Gastrocnemius medialis (tissue), 4 donors: ENCODE data around the gene LAYN. TPM values are rescaled to one million over a fixed set of nuclear protein-coding genes. Genes with fewer than 3 reads are reported as not detected.

Source experiments
- ATAC-seq, 2 donors: fragments of 150-250 bp; one replicate each; pipeline ENCODE4 v1.9.1; 2016
- DNase-seq, 2 donors: peaks; one replicate each; pipeline ENCODE4 v3.0.0-alpha.2; 2019
- H3K27ac ChIP-seq, 4 donors: fragments of 200-600 bp; sonication (generic); 1 replicate in 1 of 4; 2 replicates in 3 of 4; pipeline ENCODE4 v1.5.1; 2016 to 2018; ENCODE audit warnings: mild to moderate bottlenecking in 2 of 4, moderate library complexity in 1 of 4
- H3K27me3 ChIP-seq, 3 donors: fragments of 200-600 bp; sonication (generic) in 2 of 3; 1 replicate in 1 of 3; 2 replicates in 2 of 3; pipeline versions ENCODE4 v1.5.1 to v1.6.0; 2016 to 2019; ENCODE audit warnings: mild to moderate bottlenecking in 1 of 3, moderate library complexity in 1 of 3
- H3K36me3 ChIP-seq, 2 donors: fragments of 200-600 bp; sonication (generic) in 1 of 2; one replicate each; pipeline ENCODE4 v1.5.1; 2017 to 2018
- H3K4me1 ChIP-seq, 2 donors: fragments of 200-600 bp; sonication (generic) in 1 of 2; one replicate each; pipeline ENCODE4 v1.5.1; 2016 to 2017; ENCODE audit warnings: mild to moderate bottlenecking in 2 of 2
- H3K4me3 ChIP-seq, 4 donors: fragments of 200-600 bp; sonication (generic) in 3 of 4; 1 replicate in 1 of 4; 2 replicates in 3 of 4; pipeline ENCODE4 v1.5.1; 2016 to 2019; ENCODE audit warnings: mild to moderate bottlenecking in 2 of 4
- H3K9me3 ChIP-seq, 3 donors: fragments of 200-600 bp; sonication (generic) in 2 of 3; 1 replicate in 1 of 3; 2 replicates in 2 of 3; pipeline ENCODE4 v1.5.1; 2016 to 2019
- CTCF ChIP-seq, 5 experiments: fragments of 450-650 bp in 3 of 5; fragments of 200-600 bp in 2 of 5; sonication (generic) in 2 of 5; IDR thresholded peaks in 4 of 5; conservative IDR thresholded peaks in 1 of 5; 1 replicate in 4 of 5; 2 replicates in 1 of 5; pipeline ENCODE4 v1.5.1; 2016 to 2019; ENCODE audit warnings: antibody characterized with exemption in 5 of 5, mild to moderate bottlenecking in 3 of 5, moderate library complexity in 3 of 5
- POLR2A ChIP-seq, 2 donors: fragments of 450-650 bp; IDR thresholded peaks; one replicate each; pipeline ENCODE4 v1.6.1; 2017; ENCODE audit warnings: antibody characterized with exemption in 2 of 2, mild to moderate bottlenecking in 2 of 2, moderate library complexity in 2 of 2
- in situ Hi-C, 4 donors: fragments of 200-750 bp; cut with MboI; loops; one replicate each; pipeline versions ENCODE4 v1.15.0 to v1.8.0; 2017; ENCODE audit warnings: low sequenced_read_pairs in 4 of 4
- intact Hi-C: fragments of 100-400 bp; cut with DNase I; formaldehyde crosslinking; loops from one replicate; pipeline ENCODE4 v1.15.1; 2023; ENCODE audit warnings: low total_unique reads
- total RNA-seq, 4 donors: library from RNA; depleted of rRNA; stranded (reverse); fragments of >200 nt; gene quantifications; one replicate each; pipeline versions ENCODE4 v1.1.0 to v1.2.3, GENCODE V29; 2016

LAYN gene
- total RNA-seq, 4 donors from 2014 or later = 0.46 to 3.7 (median 0.72) TPM; not detected in 1

GRCh38 chr11:111601979-111602864, 61.7 kb downstream of the LAYN start, which contains the start of gene SIK2:
Gene SIK2 (plus strand): TSS chr11:111602449. CDS start chr11:111602564, 115 bp downstream.
- peak within 1 kb of the TSS; percentile 90 to 98 (median 97) for H3K27ac ChIP-seq
- intact Hi-C loops = loop anchor here (1.0 to 5.0 kb wide), 7 partner anchors 37 to 239 kb away; no protein-coding TSS in a partner anchor
- no peaks in the 10 kb centered on the region for H3K36me3 ChIP-seq
- DNase-seq = peak; percentile 80 to 90
- no peaks in the 10 kb centered on the region for H3K27me3 ChIP-seq
- TF ChIP-seq POLR2A (IDR thresholded peaks at IDR 0.05) (peak; percentile 55 to 72), CTCF (IDR thresholded peaks at IDR 0.05 in 4 of 5, conservative IDR thresholded peaks at IDR 0.05 in 1 of 5) (peak; percentile 94 to 99 (median 95))
- peak within 1 kb of the TSS; percentile 72 to 94 (median 88) for H3K4me3 ChIP-seq
- in situ Hi-C loops = loop anchor here (5.0 kb wide), 3 partner anchors 175 to 240 kb away; no protein-coding TSS in a partner anchor
- peaks cover 40 to 41% of the 10 kb centered on the region in 2 donors for H3K4me1 ChIP-seq
- peak; percentile 81 to 82 for ATAC-seq
- no peaks in the 10 kb centered on the region for H3K9me3 ChIP-seq

GRCh38 chr11:111602865-111603610, 62.5 kb downstream of the LAYN start:
- in situ Hi-C loops = loop anchor here (5.0 kb wide), 3 partner anchors 174 to 239 kb away; no protein-coding TSS in a partner anchor
- TF ChIP-seq POLR2A (IDR thresholded peaks at IDR 0.05) (peak in 1 of 2 donors; percentile 10), CTCF (IDR thresholded peaks at IDR 0.05 in 4 of 5, conservative IDR thresholded peaks at IDR 0.05 in 1 of 5) (no peak)
- H3K27ac ChIP-seq = peak overlapping the region; percentile 90 to 98 (median 97)
- no peaks in the 10 kb centered on the region for H3K27me3 ChIP-seq
- no peaks in the 10 kb centered on the region for H3K9me3 ChIP-seq
- no peaks in the 10 kb centered on the region for H3K36me3 ChIP-seq
- ATAC-seq (peak; percentile 53 to 54), DNase-seq (peak in 1 of 2 donors; percentile 7)
- intact Hi-C loops = loop anchor here (1.0 to 5.0 kb wide), 8 partner anchors 38 to 238 kb away; partner anchors contain the start of gene PPP2R1B
- H3K4me1 ChIP-seq = peaks cover 40 to 43% of the 10 kb centered on the region in 2 donors
- H3K4me3 ChIP-seq = peak overlapping the region; percentile 72 to 94 (median 88)

- ATAC-seq = no peak
- peaks cover 40 to 43% of the 10 kb centered on the region in 2 donors for H3K4me1 ChIP-seq
- no peaks in the 10 kb centered on the region for H3K9me3 ChIP-seq
- TF ChIP-seq CTCF (IDR thresholded peaks at IDR 0.05 in 4 of 5, conservative IDR thresholded peaks at IDR 0.05 in 1 of 5) = no peak
- TF ChIP-seq POLR2A (IDR thresholded peaks at IDR 0.05) = no peak
- no peak for DNase-seq
- intact Hi-C loops (loop anchor here (1.0 to 5.0 kb wide), 6 partner anchors 39 to 163 kb away; partner anchors contain the start of gene PPP2R1B), in situ Hi-C loops (loop anchor here (5.0 kb wide), 3 partner anchors 174 to 239 kb away; no protein-coding TSS in a partner anchor)
- H3K36me3 ChIP-seq = no peaks in the 10 kb centered on the region
- H3K27ac ChIP-seq = peak overlapping the region; percentile 90 to 98 (median 97)
- peak overlapping the region; percentile 72 to 94 (median 88) for H3K4me3 ChIP-seq
- no peaks in the 10 kb centered on the region for H3K27me3 ChIP-seq
Measured at GRCh38 chr11:111603611-111604130, 63.2 kb downstream of the LAYN start.

- no peaks in the 10 kb centered on the region for H3K27me3 ChIP-seq
- peak overlapping the region; percentile 90 to 98 (median 97) for H3K27ac ChIP-seq
- no peaks in the 10 kb centered on the region for H3K36me3 ChIP-seq
- in situ Hi-C loops = loop anchor here (5.0 kb wide), 3 partner anchors 173 to 238 kb away; no protein-coding TSS in a partner anchor
- intact Hi-C loops = loop anchor here (5.0 kb wide), 3 partner anchors 73 to 113 kb away; no protein-coding TSS in a partner anchor
- H3K4me3 ChIP-seq = peak overlapping the region; percentile 72 to 94 (median 88)
- H3K4me1 ChIP-seq = peaks cover 40 to 43% of the 10 kb centered on the region in 2 donors
- no peak for DNase-seq
- ATAC-seq = no peak
- no peaks in the 10 kb centered on the region for H3K9me3 ChIP-seq
- TF ChIP-seq POLR2A (IDR thresholded peaks at IDR 0.05) (no peak), CTCF (IDR thresholded peaks at IDR 0.05 in 4 of 5, conservative IDR thresholded peaks at IDR 0.05 in 1 of 5) (peak; percentile 53 to 72 (median 56))
Measured at GRCh38 chr11:111604392-111605009, 64.0 kb downstream of the LAYN start.
